Kidney epithelial cell (primary cell): Measurements from ENCODE around the gene MKNK2. TPM values are rescaled to one million over a fixed set of nuclear protein-coding genes. Genes with fewer than 3 reads are reported as not detected.

Source experiments
- DNase-seq: peaks from one replicate; pipeline ENCODE4 v3.0.0-alpha.2; 2010; ENCODE audit warnings: low read depth
- H3K27me3 ChIP-seq: 2 replicates; pipeline ENCODE4 v1.6.0; 2011; ENCODE audit warnings: low read length; ENCODE audit not compliant: control insufficient read depth, insufficient read depth
- H3K36me3 ChIP-seq: 2 replicates; pipeline ENCODE4 v1.5.1; 2011; ENCODE audit warnings: low read length; ENCODE audit not compliant: control insufficient read depth, insufficient read depth
- H3K4me3 ChIP-seq: 2 replicates; pipeline ENCODE4 v1.5.1; 2011; ENCODE audit warnings: low read depth, mild to moderate bottlenecking, control low read depth, low read length
- CTCF ChIP-seq: IDR thresholded peaks from 2 replicates; pipeline ENCODE4 v1.5.1; 2011; ENCODE audit warnings: mild to moderate bottlenecking, moderate library complexity, low read length, control low read depth, inconsistent platforms; ENCODE audit not compliant: insufficient read depth, poor library complexity, severe bottlenecking
- total RNA-seq: library from RNA; depleted of rRNA; stranded (reverse); fragments of >200 nt; gene quantifications from 2 replicates; pipeline ENCODE4 v1.2.3, GENCODE V29; 2015

MKNK2 gene
- total RNA-seq, 1 donor from 2014 or later: 253 TPM

DNA sequence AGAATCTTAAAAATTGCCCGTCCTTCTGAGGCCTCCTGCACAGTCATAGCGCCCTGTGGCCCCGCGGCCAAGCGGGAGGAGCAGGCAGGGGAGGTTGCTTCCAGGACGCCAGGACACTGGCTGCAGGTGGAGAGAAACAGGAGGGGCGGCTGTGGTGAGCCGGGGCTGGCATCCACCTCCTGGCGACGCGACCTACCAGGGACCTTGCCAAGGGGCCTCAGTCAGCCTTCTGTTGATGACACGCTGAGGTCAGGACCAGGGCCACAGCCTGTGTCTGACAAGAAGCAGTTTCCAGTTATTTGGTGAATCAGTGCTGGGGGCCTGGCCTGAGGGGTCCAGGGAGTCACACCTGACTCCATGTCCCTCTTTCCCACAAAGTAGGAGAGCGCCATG is 13.3 kb upstream of the MKNK2 start:
- Histone ChIP-seq H3K36me3 (no peaks in the 10 kb centered on the region), H3K4me3 (no peak overlapping the region), H3K27me3 (no peaks in the 10 kb centered on the region)
- no peak for DNase-seq
- no peak for TF ChIP-seq CTCF

DNA sequence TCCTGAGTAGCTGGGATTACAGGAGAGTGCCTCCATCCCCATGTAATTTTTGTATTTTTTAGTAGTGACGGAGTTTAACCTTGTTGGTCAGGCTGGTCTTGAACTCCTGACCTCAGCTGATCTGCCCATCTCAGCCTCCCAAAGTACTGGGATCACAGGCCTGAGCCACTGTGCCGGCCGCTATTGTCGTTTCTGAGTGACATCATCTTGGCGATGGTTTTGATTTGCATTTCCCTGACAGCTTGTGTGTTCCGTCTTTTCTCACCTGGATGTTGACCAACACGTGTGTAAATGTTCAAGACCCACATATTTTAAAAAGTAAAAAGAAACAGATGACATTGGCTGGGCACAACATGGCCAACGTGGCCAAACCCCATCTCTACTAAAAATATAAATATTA is 12.8 kb upstream of the MKNK2 start:
- DNase-seq: no peak
- Histone ChIP-seq H3K36me3 (no peaks in the 10 kb centered on the region), H3K27me3 (no peaks in the 10 kb centered on the region), H3K4me3 (no peak overlapping the region)
- TF ChIP-seq CTCF: no peak

DNA sequence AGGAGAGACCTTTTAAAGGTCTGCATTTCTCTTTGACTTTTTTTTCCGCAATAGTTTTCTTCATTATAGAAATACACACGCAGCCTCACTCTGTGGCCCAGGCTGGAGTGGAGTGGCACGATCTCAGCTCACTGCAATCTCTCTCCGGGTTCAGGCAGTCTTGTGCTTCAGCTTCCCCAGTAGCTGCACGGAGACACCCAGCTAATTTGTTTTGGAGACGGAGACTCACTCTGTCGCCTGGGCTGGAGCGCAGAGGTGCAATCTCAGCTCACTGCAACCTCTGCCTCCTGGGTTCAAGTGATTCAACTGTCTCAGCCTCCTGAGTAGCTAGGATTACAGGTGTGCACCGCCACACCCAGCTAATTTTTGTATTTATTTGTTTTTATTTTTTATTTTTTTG is 11.7 kb upstream of the MKNK2 start:
- Histone ChIP-seq H3K27me3 (no peaks in the 10 kb centered on the region), H3K4me3 (no peak overlapping the region), H3K36me3 (no peaks in the 10 kb centered on the region)
- no peak for DNase-seq
- no peak for TF ChIP-seq CTCF

DNA sequence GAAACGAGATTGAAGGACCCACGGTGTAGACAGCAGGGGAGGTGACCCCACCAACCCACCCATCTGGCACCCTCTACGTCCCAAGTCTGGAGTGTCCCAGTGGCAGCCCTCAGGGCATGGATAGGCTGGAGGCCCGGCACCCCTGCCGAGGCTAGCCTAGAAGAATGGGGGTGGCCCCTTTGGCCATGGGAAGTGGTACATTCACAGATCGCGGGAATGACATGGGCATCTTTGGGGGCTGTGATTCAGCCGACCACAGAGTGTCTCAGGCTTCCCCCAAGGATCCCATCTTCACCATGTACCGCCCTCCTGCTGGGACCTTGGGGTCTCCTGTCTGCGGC is 11.3 kb upstream of the MKNK2 start:
- DNase-seq: no peak
- Histone ChIP-seq H3K36me3 (no peaks in the 10 kb centered on the region), H3K4me3 (peak overlapping the region; percentile 64), H3K27me3 (no peaks in the 10 kb centered on the region)
- TF ChIP-seq CTCF: no peak

- no peaks in the 10 kb centered on the region for H3K27me3 ChIP-seq
- no peak for TF ChIP-seq CTCF
- no peaks in the 10 kb centered on the region for H3K36me3 ChIP-seq
- H3K4me3 ChIP-seq: peak overlapping the region; percentile 64
- DNase-seq: peak; percentile 84
These were observed 10.7 kb upstream of the MKNK2 start for GRCh38 chr19:2061495-2062388.
